Karpas-422 (cell line): ENCODE measurements around the gene FAM13C. TPM values are rescaled to one million over a fixed set of nuclear protein-coding genes. Genes with fewer than 3 reads are reported as not detected.

Source experiments
- DNase-seq: peaks from one replicate; pipeline ENCODE4 v3.0.0-alpha.2; 2015
- H2AFZ ChIP-seq: fragments of 200-600 bp; sonication (generic); 2 replicates; pipeline ENCODE4 v1.6.1; 2014; ENCODE audit warnings: antibody characterized with exemption, low read length, mixed read lengths
- H3K27ac ChIP-seq: fragments of 200-600 bp; sonication (generic); 2 replicates; pipeline ENCODE4 v1.5.1; 2014; ENCODE audit warnings: mild to moderate bottlenecking, low read length, moderate library complexity
- H3K27me3 ChIP-seq: fragments of 200-600 bp; sonication (generic); 2 replicates; pipeline ENCODE4 v1.6.1; 2014; ENCODE audit warnings: low read length, mixed read lengths
- H3K36me3 ChIP-seq: fragments of 200-600 bp; sonication (generic); 2 replicates; pipeline ENCODE4 v1.6.1; 2014; ENCODE audit warnings: low read length, mixed read lengths; ENCODE audit not compliant: insufficient read depth
- H3K4me1 ChIP-seq: fragments of 200-600 bp; sonication (generic); 2 replicates; pipeline ENCODE4 v1.6.1; 2014; ENCODE audit warnings: mild to moderate bottlenecking, low read length, mixed read lengths
- H3K4me2 ChIP-seq: fragments of 200-600 bp; sonication (generic); 2 replicates; pipeline ENCODE4 v1.6.1; 2014; ENCODE audit warnings: low read length, low read depth, mild to moderate bottlenecking; ENCODE audit not compliant: poor library complexity, severe bottlenecking
- H3K4me3 ChIP-seq: fragments of 200-600 bp; sonication (generic); 2 replicates; pipeline ENCODE4 v1.5.1; 2014; ENCODE audit warnings: mild to moderate bottlenecking, antibody characterized with exemption, low read length, mixed read lengths
- H3K79me2 ChIP-seq: fragments of 200-600 bp; sonication (generic); 2 replicates; pipeline ENCODE4 v1.6.1; 2014; ENCODE audit warnings: mild to moderate bottlenecking, low read length, mixed read lengths
- H3K9ac ChIP-seq: fragments of 200-600 bp; sonication (generic); 2 replicates; pipeline ENCODE4 v1.6.0; 2014; ENCODE audit warnings: low read length
- H3K9me2 ChIP-seq: fragments of 200-600 bp; sonication (generic), shearing (Covaris generic); replicated peaks from 2 replicates; pipeline ENCODE4 v1.6.0; 2014; ENCODE audit warnings: mild to moderate bottlenecking, low read length, moderate library complexity; ENCODE audit not compliant: insufficient read depth
- H3K9me3 ChIP-seq: fragments of 300-700, 200-600 bp; sonication (generic); 2 replicates; pipeline ENCODE4 v1.6.1; 2014; ENCODE audit warnings: low read length, mixed read lengths
- H4K20me1 ChIP-seq: fragments of 200-600 bp; sonication (generic); 2 replicates; pipeline ENCODE4 v1.6.1; 2014; ENCODE audit warnings: mild to moderate bottlenecking, antibody characterized with exemption, low read length, low read depth; ENCODE audit not compliant: insufficient read depth
- total RNA-seq: library from RNA; depleted of rRNA; stranded (reverse); fragments of >200 nt; shearing (Covaris generic); gene quantifications from 2 replicates; pipeline ENCODE4 v1.2.3, GENCODE V29; 2014; ENCODE audit warnings: low replicate concordance; rRNA removed

Gene FAM13C
- total RNA-seq, 1 experiment from 2014 or later = not detected

DNA sequence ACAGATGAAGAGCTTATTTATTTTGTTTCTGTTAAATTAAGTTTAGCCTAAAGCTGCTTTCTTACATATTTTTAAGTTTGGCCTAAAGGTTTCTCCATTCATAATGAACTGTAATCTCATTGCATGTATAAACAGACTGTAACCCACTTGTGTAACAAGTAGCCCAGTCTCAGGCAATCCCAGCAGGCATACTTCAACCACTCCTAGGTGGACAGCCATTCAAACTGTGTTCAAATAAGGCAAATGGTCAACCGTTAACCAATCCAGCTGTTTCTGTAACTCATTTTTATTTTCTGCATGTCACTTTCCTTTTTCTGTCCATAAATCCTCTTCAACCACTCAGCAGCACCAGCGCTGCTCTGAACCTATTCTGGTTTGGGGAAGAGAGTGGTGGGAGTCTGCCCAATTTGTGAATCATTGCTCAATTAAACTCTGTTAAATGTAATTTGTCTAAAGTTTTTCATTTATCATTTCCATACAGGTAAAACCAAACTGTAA lies 150.0 kb downstream of the FAM13C start:
- DNase-seq = no peak
- no peaks in the 10 kb centered on the region for H4K20me1 ChIP-seq
- H3K79me2 ChIP-seq = no peaks in the 10 kb centered on the region
- H3K27ac ChIP-seq = no peak overlapping the region
- no peaks in the 10 kb centered on the region for H3K4me1 ChIP-seq
- H2AFZ ChIP-seq = no peak overlapping the region
- H3K36me3 ChIP-seq = no peaks in the 10 kb centered on the region
- H3K9me3 ChIP-seq = no peaks in the 10 kb centered on the region
- no peak overlapping the region for H3K4me3 ChIP-seq
- no peak overlapping the region for H3K9ac ChIP-seq
- no peaks in the 10 kb centered on the region for H3K9me2 ChIP-seq
- H3K4me2 ChIP-seq = no peak overlapping the region
- H3K27me3 ChIP-seq = no peaks in the 10 kb centered on the region

DNA sequence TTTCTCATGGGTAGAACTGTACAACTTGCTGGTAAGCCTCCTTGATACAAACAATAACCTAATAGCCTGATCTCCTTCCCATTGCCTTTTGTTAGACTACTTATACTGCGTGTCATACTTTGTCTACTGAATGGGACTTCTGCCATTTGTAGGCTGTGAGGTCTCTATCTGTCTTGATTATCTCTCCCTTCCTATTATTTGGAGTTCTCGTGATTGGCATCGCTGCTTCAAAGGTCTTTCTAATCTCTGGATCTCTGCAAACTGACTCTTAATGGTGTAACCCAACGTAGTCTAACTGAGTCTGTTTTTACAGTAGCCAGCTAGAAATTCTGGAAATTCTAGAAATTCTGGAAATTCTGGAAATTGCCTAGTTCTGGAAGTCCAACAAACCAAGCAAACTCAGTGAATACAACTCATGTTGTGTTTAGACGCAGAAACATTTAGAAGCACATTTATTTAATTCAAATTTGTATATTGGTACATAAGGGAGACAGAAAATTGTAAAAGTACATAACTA lies 156.1 kb downstream of the FAM13C start:
- Histone ChIP-seq H3K9me3 (no peaks in the 10 kb centered on the region), H3K4me1 (no peaks in the 10 kb centered on the region), H3K4me3 (no peak overlapping the region), H3K27me3 (no peaks in the 10 kb centered on the region), H3K79me2 (no peaks in the 10 kb centered on the region), H4K20me1 (no peaks in the 10 kb centered on the region), H3K27ac (no peak overlapping the region), H2AFZ (no peak overlapping the region), H3K9me2 (no peaks in the 10 kb centered on the region), H3K36me3 (no peaks in the 10 kb centered on the region), H3K4me2 (no peak overlapping the region), H3K9ac (no peak overlapping the region)
- no peak for DNase-seq

Other genes with a start within 250 kb of the FAM13C start
- not detected in 2 replicates for gene PHYHIPL, start 185.9 kb downstream of the FAM13C start, total RNA-seq